HG02623 (cell line): ENCODE results near the gene SPI1.
"Not testable (repeated sequence)": the region's sequence is repeated elsewhere in the genome, so short reads cannot be mapped to it uniquely, and the experiment has no call there.

Experiments used
- ATAC-seq: cut with Tn5 transposase; IDR thresholded peaks from one replicate; pipeline ENCODE4 v1.9.1; 2021; ENCODE audit warnings: moderate library complexity; ENCODE audit not compliant: unreplicated experiment

The SPI1 gene

DNA sequence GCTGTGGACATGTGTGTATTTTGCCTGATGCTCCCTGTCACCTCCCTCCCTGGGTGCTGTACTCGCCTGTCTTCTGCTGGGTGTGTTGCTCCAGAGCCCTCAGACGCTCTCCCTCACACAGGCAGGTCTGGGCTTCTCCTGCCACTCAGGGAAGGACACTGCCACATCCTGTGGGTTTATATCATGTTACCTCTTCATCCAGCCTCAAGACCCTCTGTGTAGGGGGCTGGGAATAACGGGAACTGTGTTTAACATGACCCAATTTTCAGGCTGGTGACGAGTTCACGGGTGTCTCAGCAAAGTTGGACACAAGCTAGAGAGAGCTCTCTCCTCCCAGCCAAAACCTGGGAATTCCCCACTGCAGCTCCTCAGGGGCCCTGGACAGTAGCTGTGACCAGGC is 50.4 kb downstream of the SPI1 start:
- no peak for ATAC-seq

DNA sequence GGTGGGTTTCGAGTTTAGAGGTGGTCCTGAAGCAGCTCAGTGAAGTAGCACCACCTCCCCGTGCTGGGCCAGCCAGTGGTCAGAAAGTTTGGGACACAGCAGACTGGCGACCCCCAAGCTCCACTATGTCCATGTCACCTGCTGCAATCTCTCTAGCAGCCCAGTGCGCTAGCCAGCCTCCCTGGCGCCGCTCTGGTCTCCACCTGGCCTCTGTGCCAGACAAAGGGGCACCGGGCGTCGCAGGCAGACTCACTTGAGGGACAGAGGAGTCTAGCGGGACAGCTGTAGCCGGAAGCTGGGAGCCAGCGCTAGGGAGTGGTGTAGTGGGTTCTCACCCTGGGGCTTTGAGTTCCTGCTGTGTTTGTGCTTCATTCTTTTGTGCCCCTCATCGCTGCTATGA is 51.3 kb downstream of the SPI1 start:
- ATAC-seq = no peak

DNA sequence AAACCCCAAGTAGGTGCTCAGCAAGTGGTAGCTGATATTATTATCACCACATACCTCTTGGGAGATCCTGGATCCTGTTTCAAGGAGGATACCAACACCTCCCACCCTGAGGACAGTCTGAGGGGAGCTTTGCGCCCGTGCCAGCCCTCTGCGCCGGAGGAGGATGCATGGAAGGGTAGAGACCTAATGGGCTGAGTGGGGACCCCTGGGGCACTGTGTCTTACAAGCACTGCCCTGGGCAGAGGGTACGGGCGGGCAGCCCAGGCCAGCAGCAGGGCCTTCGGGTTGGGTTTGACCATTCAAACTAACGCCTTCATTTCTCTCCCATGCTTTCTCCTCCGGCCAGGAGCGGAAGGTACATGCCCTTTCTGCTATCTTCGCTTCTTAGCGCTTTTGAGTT is 52.1 kb downstream of the SPI1 start:
- ATAC-seq = no peak

DNA sequence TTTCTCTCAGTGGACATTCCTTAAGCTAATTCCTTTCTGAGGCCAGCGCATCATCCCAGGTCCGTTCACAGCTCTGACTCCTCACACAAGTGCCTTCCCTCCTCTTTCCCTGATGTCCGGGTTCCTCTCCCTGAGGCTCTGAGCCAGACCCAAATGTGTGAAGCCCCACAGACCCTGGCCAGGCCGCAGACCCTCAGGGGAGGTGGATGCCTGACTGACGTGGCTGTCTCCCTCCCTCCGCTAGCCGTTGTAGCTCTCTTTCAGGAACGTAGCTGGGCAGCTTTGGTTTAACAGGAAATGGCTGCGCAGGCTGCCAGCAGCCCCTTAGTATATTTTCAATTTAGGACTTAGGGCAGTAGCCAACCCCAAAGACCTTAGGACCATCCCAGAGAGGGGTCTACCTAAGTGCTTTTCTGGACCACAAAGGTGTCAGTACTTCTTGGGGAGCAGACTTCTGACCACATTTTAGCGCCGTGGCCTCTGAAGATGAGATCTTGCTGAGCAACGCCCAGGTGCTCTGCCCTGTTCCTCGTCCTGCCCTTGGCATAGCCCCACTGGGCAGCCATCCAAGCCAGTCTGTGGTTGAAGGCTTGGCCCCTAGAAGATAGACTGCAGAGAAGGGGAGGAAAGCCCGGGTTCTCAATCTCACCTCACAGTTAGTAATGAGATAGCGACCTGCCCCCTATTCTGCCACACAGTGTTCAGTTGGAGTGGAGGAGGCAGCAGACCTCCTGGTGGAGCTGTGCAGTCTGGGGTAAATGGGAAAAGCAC is 52.9 kb downstream of the SPI1 start:
- ATAC-seq = no peak

DNA sequence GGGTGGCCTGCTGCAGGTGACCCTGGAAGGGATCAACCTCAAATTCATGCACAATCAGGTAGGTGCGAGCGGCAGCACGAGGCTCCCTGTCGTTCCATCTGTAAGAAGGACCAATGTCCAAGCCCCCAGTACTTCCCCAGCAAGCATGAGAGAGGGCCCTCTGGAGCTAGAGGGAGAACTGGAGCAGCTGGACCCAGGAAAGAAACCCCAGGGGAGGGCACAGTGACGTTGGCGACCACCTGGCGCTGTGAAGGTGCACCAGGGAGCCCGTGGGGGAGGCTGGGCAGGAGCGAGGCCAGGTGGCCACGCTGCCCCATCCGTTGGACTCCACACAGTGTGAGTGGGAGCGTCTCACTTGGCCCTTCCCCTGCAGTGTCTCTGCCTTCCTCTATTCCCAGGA is 53.8 kb downstream of the SPI1 start:
- ATAC-seq = no peak

DNA sequence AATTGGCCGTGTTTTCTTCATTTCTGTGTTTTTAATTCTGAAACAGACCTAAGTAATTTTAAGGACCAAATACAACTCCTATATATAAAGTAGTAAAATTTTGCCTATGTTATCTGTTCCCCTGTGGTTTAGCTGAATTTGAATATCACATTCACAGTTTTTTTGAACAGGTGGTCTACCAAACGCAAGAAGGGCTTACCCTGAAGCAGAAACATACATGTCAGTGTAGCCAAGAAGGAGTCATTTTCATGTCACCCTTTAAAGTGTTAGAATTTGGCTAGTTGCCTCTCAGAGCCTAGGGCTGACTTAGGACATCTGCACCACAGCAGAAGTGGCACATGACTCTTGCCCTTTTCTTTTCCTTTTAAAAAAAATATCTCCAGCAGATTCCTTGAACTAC is 60.2 kb downstream of the SPI1 start:
- ATAC-seq = no peak

DNA sequence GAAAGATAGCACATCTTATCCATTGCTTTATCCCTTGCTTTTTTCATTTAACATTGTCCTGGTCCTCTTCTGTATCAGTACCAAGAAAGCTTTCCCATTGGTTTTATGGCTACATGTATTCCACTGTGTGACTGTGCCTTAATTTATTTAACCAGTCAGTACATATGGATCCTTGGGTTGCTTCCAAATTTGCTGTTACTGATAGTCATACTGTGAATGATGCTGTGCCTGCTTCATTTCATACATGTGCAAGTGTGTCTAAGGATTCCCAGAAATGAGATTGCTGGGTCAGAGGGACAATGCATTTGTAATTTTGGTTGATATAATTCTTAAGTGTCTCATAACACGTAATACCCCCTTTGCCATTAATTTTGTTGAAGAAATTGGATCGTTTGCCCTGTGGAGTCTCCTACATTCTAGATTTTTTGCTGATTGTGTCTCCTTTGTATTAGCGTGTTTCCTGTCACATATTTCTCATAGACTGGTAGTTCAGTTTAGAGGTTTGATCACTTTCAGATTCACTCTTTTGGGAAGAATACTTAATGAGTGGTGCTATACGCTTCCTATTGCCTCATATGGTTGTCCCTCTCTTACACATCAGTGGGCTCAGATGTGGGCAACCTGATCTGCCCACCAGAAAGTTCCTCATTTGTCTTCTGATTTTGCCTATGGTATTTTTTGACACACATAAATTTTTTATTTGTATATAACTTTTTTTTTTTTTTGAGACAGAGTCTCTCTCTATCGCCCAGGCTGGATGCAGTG is 61.1 kb downstream of the SPI1 start:
- ATAC-seq = peak; percentile 86

DNA sequence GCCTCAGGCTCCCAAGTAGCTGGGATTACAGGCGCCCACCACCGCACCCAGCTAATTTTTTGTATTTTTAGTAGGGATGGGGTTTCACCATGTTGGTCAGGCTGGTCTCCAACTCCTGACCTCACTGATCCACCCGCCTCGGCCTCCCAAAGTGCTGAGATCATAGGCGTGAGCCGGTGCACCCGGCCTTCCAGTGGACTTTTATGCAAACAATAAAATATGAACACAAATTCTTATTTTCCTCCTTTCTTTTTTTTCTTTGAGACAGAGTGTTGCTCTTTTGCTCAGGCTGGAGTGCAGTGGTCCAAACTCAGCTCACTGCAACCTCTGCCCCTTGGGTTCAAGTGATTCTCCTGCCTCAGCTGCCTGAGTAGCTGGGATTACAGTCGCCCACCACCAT is 61.8 kb downstream of the SPI1 start:
- ATAC-seq = not testable (repeated sequence)

DNA sequence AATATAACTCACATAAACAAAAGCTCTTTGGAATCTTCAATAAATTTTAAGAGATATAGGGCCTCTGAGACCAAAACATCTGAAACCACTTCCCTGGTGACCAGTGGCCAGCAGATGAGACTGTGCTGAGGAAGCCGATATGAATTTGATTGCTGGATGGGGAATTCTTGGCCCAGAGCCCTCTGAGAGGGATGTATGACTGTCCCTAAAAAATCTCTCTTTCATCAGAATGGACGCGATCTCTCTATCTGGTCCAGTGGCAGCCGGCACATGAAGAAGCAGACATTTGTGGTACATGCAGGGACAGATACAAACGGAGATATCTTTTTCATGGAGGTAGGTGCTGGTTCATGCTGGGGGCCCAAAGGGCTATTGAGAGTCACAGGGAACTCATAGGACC is 63.4 kb downstream of the SPI1 start:
- no peak for ATAC-seq

DNA sequence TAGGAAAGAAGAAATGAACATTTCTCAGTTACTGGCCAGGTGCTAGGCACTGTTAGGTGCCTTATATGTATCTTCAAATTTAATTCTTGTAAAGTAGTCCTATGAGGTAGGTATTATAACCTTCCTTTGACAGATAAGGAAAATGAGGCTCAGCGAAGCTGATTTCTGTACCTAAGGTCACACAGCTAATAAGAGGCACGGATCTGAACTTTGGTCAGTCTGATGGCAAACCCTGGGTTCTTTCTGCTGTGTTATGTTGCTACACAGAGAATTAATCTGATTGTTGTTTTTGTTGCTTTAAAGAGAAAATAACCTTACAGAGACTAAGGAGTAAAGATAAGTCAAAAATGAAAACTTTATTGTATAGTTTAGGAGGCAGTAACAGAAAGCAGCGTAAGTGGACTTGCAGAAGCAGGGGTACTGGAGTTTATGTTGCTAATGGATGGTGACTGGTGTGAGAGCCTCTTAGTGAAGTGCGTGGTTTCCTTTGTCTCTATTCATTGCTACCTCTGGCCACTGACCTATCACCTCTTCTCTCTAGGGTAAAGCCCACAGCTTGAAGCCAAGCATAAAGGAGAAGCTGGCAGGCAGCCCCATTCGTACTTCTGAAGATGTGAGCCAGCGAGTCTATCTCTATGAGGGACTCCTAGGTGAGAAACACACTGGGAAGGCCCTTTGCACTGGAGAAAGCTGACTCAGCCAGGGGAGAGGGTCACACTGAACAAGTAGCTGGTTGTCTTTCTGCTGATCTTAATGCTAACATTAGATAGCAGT is 70.1 kb downstream of the SPI1 start:
- ATAC-seq = no peak

DNA sequence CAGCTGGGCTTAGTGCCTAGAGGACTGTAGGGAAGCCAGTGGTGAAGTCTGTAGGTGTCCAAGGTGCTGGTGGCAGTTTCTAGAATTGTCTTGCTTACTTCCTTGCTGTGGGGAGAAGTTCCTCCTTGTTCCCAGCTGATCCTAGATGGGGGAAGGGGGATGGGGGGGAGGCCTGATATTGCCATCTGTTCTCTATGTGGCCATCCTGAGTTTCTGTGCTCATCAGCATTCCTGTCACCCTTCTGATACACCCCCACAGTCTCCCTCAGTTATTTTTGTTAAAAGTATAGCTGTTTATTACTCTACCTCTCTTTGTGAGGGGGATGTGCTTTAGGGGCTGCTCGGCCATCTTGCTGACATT is 71.9 kb downstream of the SPI1 start:
- ATAC-seq = no peak

DNA sequence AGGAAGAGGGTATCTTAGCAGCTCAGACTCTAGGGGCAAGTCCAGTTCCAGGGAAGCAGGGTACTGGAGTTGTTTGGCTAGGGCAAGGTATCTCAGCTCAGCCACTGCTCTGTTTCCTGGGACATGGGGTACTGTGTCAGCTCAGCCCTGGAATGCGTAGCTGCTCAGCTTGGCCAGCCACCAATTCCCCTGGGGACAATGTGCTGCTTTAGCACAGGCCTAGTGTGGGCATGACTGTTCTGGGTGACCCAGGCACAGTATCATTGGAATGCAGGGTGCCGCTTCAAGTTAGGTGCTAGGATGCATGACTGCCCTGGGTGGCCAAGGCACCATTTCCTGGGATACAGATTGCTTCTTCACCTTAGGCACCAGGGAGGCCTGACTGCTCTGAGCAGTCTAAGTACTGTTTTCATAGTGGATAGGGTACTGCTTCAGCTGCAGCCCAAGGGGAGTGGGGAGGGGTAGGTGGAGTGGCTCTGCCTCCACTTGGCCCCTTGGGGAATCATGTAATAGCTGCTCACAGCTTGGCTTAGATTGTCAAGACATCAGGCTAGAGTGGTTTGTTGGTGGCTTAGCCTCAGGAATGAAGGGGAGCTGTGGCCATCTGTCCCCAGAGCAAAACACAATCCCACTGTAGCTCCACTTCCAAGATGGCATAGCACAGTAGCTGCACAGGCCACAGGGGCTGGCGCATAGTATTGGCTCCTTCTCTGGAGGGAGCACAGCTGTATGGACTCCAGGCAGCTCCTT is 72.4 kb downstream of the SPI1 start:
- no peak for ATAC-seq
